Fibroblast of lung (primary cell): ENCODE measurements around the gene TSHR. TPM values are rescaled to one million over a fixed set of nuclear protein-coding genes. Genes with fewer than 3 reads are reported as not detected.

Source experiments
- DNase-seq, 2 donors: peaks; one replicate each; pipeline versions ENCODE4 v3.0.0 to v3.0.0-alpha.2; 2010; ENCODE audit warnings: low read depth in 2 of 2
- H2AFZ ChIP-seq: 2 replicates; pipeline ENCODE4 v1.5.1; 2012; ENCODE audit warnings: low read length, control low read depth, inconsistent platforms
- H3K27ac ChIP-seq: 2 replicates; pipeline ENCODE4 v1.5.1; 2011; ENCODE audit warnings: low read length, control low read depth; ENCODE audit not compliant: insufficient read depth
- H3K27me3 ChIP-seq: 2 replicates; pipeline ENCODE4 v1.5.1; 2011; ENCODE audit warnings: mild to moderate bottlenecking, low read length; ENCODE audit not compliant: control insufficient read depth, insufficient read depth
- H3K36me3 ChIP-seq: 2 replicates; pipeline ENCODE4 v1.5.1; 2011; ENCODE audit warnings: low read length; ENCODE audit not compliant: control insufficient read depth, insufficient read depth
- H3K4me1 ChIP-seq: 2 replicates; pipeline ENCODE4 v1.5.1; 2011; ENCODE audit warnings: low read length; ENCODE audit not compliant: control insufficient read depth, insufficient read depth; ENCODE audit errors: extremely low read depth
- H3K4me2 ChIP-seq: 2 replicates; pipeline ENCODE4 v1.5.1; 2011; ENCODE audit warnings: low read length, control low read depth; ENCODE audit not compliant: insufficient read depth; ENCODE audit errors: extremely low read depth
- H3K4me3 ChIP-seq, 4 experiments: fragments of 200-600 bp in 1 of 4; sonication (generic) in 1 of 4; replicated peaks in 1 of 4; 2 replicates each; pipeline ENCODE4 v1.5.1; 2011 to 2016; ENCODE audit warnings: low read length in 4 of 4, low read depth in 3 of 4, mild to moderate bottlenecking in 3 of 4, control low read depth in 2 of 4, inconsistent platforms in 1 of 4, mixed read lengths in 1 of 4; ENCODE audit not compliant: insufficient read depth in 1 of 4; ENCODE audit errors: control extremely low read depth in 1 of 4
- H3K79me2 ChIP-seq: 2 replicates; pipeline ENCODE4 v1.5.1; 2012; ENCODE audit warnings: mild to moderate bottlenecking, low read length, inconsistent platforms; ENCODE audit not compliant: control insufficient read depth, insufficient read depth
- H3K9ac ChIP-seq: 2 replicates; pipeline ENCODE4 v1.5.1; 2011; ENCODE audit warnings: mild to moderate bottlenecking, low read length, control low read depth; ENCODE audit not compliant: insufficient read depth
- H3K9me3 ChIP-seq: 2 replicates; pipeline ENCODE4 v1.5.1; 2012; ENCODE audit warnings: low read depth, low read length; ENCODE audit not compliant: control insufficient read depth, insufficient read depth
- H4K20me1 ChIP-seq: 2 replicates; pipeline ENCODE4 v1.5.1; 2011; ENCODE audit warnings: low read length; ENCODE audit not compliant: control insufficient read depth, insufficient read depth; ENCODE audit errors: extremely low read depth
- EZH2 ChIP-seq: IDR thresholded peaks from 2 replicates; pipeline ENCODE4 v1.5.1; 2012; ENCODE audit warnings: low read length, control low read depth, mild to moderate bottlenecking; ENCODE audit errors: missing control alignments
- polyA plus RNA-seq, 2 donors: library from polyadenylated mRNA; depleted of rRNA in 1 of 2; stranded (reverse) in 1 of 2; unstranded in 1 of 2; fragments of >200 nt; gene quantifications; 2 replicates each; pipeline ENCODE4 v1.2.1, GENCODE V29; 2011 to 2012; ENCODE audit warnings: missing spikeins in 1 of 2
- total RNA-seq: library from RNA; depleted of rRNA; stranded (reverse); fragments of >200 nt; gene quantifications from 2 replicates; pipeline ENCODE4 v1.2.1, GENCODE V29; 2014
- TF ChIP-seq, protein P1 (sequence below), 2 donors: IDR thresholded peaks in 1 of 2; conservative IDR thresholded peaks in 1 of 2; 1 replicate in 1 of 2; 2 replicates in 1 of 2; pipeline ENCODE4 v1.5.1; 2011 to 2012; ENCODE audit warnings: low read length in 2 of 2, control low read depth in 1 of 2, inconsistent platforms in 1 of 2, low read depth in 1 of 2, mild to moderate bottlenecking in 1 of 2

The TSHR gene
- total and polyA plus RNA-seq, 2 donors (not counting 1 experiment from before 2014, with no cell fraction given), result not detected

DNA sequence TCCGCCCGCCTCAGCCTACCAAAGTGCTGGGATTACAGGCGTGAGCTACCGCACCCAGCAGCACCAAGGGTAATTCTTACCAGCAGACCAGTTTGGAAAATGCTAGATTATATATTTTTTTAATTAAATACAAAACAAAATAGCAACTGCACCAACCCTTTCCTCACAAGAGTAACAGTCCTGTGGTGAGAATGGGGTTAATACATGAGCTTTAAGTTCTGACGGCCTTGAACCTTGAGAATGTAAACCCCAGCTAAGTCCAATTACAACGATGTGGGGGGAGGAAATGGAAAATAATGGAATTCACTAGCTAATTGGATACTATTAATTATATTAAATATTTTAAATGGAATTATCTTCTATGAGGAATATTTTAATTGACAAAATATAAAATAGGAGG lies 183.0 kb downstream of the TSHR start:
- TF ChIP-seq EZH2, result no peak
- TF ChIP-seq, protein P1, sequence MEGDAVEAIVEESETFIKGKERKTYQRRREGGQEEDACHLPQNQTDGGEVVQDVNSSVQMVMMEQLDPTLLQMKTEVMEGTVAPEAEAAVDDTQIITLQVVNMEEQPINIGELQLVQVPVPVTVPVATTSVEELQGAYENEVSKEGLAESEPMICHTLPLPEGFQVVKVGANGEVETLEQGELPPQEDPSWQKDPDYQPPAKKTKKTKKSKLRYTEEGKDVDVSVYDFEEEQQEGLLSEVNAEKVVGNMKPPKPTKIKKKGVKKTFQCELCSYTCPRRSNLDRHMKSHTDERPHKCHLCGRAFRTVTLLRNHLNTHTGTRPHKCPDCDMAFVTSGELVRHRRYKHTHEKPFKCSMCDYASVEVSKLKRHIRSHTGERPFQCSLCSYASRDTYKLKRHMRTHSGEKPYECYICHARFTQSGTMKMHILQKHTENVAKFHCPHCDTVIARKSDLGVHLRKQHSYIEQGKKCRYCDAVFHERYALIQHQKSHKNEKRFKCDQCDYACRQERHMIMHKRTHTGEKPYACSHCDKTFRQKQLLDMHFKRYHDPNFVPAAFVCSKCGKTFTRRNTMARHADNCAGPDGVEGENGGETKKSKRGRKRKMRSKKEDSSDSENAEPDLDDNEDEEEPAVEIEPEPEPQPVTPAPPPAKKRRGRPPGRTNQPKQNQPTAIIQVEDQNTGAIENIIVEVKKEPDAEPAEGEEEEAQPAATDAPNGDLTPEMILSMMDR (conservative IDR thresholded peaks at IDR 0.05 in 1 of 2, IDR thresholded peaks at IDR 0.05 in 1 of 2; ENCODE audit: low read depth in 1 of 2, low read length in 2 of 2), result no peak

DNA sequence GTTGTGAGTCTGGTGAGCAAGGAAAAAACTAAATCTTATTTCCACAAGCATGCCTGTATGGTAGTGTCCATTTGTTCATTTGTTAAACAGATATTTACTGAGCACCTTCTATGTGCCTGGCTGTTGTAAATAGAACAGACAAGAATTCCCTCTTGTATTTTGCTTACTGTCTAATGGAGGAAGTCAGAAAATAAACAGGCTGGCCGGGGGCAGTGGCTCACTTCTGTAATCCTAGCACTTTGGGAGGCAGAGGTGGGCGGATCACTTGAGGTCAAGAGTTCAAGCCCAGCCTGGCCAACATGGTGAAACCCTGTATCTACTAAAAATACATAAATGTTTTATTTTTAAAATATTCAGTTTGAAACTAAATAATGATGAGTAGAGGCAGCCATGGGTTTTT lies 186.0 kb downstream of the TSHR start:
- DNase-seq, result no peak
- Histone ChIP-seq H3K36me3 (no peaks in the 10 kb centered on the region), H3K27me3 (no peaks in the 10 kb centered on the region), H3K4me3 (no peak overlapping the region), H3K4me1 (no peaks in the 10 kb centered on the region), H3K4me2 (no peak overlapping the region), H3K27ac (no peak overlapping the region), H2AFZ (no peak overlapping the region), H3K9ac (no peak overlapping the region), H3K9me3 (no peaks in the 10 kb centered on the region), H4K20me1 (no peaks in the 10 kb centered on the region), H3K79me2 (no peaks in the 10 kb centered on the region)
- TF ChIP-seq, protein P1 (conservative IDR thresholded peaks at IDR 0.05 in 1 of 2, IDR thresholded peaks at IDR 0.05 in 1 of 2; ENCODE audit: low read depth in 1 of 2, low read length in 2 of 2), result no peak

More for the DNA sequence above, 183.0 kb downstream of the TSHR start:
- no peak for DNase-seq
- Histone ChIP-seq H3K36me3 (no peaks in the 10 kb centered on the region), H3K4me3 (no peak overlapping the region), H3K9ac (no peak overlapping the region), H3K27me3 (no peaks in the 10 kb centered on the region), H3K4me1 (no peaks in the 10 kb centered on the region), H3K79me2 (no peaks in the 10 kb centered on the region), H4K20me1 (no peaks in the 10 kb centered on the region), H3K4me2 (no peak overlapping the region), H3K27ac (no peak overlapping the region), H3K9me3 (no peaks in the 10 kb centered on the region), H2AFZ (no peak overlapping the region)

DNA sequence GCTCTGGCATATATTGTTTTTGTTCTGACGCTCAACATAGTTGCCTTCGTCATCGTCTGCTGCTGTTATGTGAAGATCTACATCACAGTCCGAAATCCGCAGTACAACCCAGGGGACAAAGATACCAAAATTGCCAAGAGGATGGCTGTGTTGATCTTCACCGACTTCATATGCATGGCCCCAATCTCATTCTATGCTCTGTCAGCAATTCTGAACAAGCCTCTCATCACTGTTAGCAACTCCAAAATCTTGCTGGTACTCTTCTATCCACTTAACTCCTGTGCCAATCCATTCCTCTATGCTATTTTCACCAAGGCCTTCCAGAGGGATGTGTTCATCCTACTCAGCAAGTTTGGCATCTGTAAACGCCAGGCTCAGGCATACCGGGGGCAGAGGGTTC lies 188.4 kb downstream of the TSHR start:
- Histone ChIP-seq H3K9ac (no peak overlapping the region), H4K20me1 (no peaks in the 10 kb centered on the region), H3K79me2 (no peaks in the 10 kb centered on the region), H3K4me3 (no peak overlapping the region), H3K4me1 (no peaks in the 10 kb centered on the region), H3K9me3 (no peaks in the 10 kb centered on the region), H3K27me3 (no peaks in the 10 kb centered on the region), H3K27ac (no peak overlapping the region), H3K4me2 (no peak overlapping the region), H3K36me3 (no peaks in the 10 kb centered on the region), H2AFZ (no peak overlapping the region)
- DNase-seq, result no peak
- TF ChIP-seq EZH2, result no peak
- TF ChIP-seq, protein P1 (conservative IDR thresholded peaks at IDR 0.05 in 1 of 2, IDR thresholded peaks at IDR 0.05 in 1 of 2; ENCODE audit: low read depth in 1 of 2, low read length in 2 of 2), result no peak
